Measurements from ENCODE around the gene KRT73.

Gene KRT73

DNA sequence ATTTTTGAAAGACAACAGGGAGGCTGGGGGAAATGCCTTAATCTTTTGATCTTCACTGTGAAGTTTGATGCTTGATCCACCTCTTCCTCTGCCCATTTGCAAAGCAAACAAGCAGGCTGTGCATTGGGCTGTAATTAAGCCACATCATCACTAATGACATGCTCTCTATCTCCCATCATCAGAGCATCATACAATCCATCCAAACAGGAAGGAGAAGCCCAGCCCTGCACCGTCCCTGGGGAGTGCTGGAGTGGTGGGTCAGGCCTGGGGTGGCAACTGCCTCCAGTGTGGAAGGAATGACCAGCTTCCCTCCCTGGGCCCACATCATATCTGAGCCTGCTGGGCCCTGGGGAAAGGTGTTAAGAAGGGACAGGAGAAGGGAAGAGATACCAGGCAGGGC is 37.9 kb downstream of the KRT73 start:
- TF ChIP-seq, protein P1, sequence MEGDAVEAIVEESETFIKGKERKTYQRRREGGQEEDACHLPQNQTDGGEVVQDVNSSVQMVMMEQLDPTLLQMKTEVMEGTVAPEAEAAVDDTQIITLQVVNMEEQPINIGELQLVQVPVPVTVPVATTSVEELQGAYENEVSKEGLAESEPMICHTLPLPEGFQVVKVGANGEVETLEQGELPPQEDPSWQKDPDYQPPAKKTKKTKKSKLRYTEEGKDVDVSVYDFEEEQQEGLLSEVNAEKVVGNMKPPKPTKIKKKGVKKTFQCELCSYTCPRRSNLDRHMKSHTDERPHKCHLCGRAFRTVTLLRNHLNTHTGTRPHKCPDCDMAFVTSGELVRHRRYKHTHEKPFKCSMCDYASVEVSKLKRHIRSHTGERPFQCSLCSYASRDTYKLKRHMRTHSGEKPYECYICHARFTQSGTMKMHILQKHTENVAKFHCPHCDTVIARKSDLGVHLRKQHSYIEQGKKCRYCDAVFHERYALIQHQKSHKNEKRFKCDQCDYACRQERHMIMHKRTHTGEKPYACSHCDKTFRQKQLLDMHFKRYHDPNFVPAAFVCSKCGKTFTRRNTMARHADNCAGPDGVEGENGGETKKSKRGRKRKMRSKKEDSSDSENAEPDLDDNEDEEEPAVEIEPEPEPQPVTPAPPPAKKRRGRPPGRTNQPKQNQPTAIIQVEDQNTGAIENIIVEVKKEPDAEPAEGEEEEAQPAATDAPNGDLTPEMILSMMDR (IDR thresholded peaks at IDR 0.05; ENCODE audit: low read depth, low read length) = no peak
- DNase-seq (ENCODE audit: extremely low read depth, low read depth) = no peak

DNA sequence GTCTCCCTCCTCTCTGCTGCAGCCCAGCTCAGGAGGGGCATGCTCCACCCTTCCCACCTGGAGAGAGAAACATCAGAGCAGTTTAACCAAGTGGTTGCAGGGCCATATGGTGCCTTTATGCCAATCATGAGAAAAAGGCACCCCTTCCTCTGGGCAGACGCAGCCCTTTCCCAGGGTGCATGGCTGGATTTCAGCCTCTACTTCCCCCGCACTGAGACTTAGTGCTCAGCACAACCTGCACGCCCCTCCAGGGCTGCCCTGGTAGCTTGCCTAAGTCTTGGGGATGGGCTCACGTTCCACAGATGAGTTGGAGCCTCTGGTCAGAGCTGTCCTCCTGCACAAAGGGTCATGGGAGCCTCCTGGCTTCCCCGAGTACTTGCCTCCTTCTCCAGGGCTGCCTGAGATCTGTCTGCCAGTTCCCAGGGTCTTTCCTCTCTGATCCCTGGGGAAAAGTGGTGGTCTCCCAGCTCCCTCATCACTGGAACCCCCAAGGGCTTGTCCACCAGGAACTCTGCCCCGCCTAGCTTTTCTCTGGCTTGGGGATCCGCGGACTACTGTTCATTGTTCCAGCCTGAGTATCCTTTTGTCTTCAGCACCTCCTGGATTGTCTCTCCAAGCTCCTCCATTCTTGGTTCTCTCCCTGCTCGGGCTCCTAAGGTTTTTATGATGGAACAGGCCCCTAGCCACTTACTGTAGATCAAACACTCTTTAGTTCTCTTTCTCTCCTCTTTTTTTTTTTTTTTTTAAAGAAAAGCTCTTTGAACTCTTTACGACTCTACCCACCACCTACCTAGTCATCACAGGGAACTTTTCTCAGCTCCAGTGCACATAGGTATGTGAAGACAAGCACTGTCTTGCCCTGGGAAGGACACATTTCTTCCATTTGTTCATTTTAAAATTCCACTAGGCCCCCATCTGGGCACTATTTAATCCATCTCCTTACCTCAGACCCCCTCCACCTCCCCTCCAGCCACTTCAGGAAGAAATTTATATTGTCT is 38.6 kb downstream of the KRT73 start:
- TF ChIP-seq, protein P1 (IDR thresholded peaks at IDR 0.05; ENCODE audit: low read depth, low read length) = no peak
- no peak for DNase-seq (ENCODE audit: extremely low read depth, low read depth)

DNA sequence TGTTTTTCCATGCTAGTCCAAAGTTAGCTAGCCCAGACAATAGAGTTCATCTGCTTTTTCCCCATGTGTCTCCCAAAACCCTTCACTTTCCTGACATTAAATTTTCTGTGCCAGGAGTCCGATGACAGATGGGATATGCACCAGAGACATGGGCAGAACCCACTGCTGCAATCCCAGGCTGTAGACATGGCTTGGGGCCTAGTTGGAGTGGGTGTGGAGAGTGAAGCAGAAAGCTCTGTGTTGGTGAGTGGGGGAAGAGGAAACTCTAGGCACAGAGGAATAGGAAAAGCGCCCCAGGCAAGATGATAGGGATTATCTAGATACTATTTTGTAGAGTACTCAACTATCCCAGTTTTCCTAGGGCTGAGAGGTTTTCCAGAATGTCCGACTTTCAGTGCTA is 39.9 kb downstream of the KRT73 start:
- DNase-seq (ENCODE audit: extremely low read depth, low read depth) = no peak
- TF ChIP-seq, protein P1 (IDR thresholded peaks at IDR 0.05; ENCODE audit: low read depth, low read length) = no peak

DNA sequence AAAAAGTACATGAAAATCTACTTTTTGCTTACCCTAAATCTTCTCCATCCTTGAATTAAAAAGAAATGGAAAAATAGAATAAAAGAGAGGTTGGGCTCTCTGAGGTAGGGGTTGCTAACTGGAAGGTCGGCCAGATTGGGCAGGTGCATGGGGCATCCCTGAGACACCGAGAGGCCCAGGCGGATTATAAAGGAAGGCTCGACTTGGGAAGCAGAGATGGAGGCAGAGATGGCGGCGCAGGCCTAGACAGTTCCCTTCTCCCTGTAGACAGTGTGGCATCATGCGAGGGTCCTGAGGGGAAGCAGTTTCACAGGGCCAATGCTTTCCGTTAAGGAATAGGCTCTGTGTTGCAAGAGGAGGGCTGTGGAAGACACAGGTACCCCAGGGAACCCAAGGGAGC is 41.0 kb downstream of the KRT73 start:
- no peak for DNase-seq (ENCODE audit: extremely low read depth, low read depth)
- TF ChIP-seq, protein P1 (IDR thresholded peaks at IDR 0.05; ENCODE audit: low read depth, low read length) = no peak

DNA sequence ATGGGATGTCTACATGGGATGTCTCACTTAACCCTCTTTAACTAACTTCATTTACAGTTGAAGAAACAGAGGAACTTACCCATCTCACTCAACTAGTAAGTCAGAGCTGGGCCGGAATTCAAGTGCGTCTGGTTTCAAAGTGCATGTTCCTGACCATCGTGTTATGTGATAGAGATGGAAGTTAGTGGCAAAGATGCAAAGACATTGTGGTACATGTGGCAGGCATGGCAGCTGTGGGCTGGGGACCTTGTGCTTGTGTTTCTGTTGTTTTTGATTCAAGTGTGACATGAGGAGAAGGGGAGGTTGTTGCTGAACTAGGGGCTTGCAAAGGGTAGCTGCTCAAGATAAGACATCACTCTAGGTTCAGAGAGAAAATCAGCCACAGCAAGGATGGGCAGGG is 42.4 kb downstream of the KRT73 start:
- TF ChIP-seq, protein P1 (IDR thresholded peaks at IDR 0.05; ENCODE audit: low read depth, low read length) = no peak
- no peak for DNase-seq (ENCODE audit: extremely low read depth, low read depth)

DNA sequence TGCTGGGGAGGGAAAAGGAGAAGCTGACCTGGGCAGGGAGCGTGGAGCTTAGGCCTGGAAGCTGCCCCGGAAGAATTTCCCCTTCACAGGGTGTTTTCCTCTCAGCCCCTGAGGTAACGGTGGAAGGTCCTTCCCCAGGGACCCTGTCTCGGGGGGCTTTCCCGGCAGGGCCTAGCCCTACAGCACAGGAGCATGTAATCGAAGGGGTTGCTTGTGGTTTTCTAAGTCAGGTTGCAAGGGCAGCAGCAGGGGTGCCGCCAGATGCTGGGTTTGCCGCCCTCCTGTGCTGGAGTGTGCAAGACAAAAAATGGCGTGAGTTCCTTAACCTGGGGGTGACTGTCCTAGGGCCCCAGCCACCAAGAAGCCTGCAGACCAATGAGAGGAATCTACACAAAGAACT is 43.1 kb downstream of the KRT73 start:
- no peak for DNase-seq (ENCODE audit: extremely low read depth, low read depth)
- TF ChIP-seq, protein P1 (IDR thresholded peaks at IDR 0.05; ENCODE audit: low read depth, low read length) = no peak

DNA sequence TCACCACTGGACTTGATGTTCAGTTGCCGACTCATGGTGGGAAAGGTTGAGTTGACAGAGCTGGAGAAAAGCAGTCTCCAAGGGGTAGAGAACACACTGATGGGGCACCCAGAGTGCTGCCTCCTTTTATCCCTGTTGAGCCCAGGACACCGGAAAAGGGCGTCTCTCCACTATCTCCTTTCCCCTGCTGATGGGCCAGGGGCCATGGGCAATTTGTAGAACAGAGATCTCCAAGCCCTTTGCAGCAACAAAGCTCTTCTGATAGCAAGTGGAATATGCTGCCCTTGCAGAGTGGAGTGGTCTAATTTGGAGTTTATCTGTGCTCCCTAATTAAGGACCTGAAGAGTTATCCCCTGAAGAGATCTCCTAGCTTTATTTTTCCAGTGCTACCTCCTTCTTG is 44.6 kb downstream of the KRT73 start, which contains the start of gene KRT74:
TSS of gene KRT74 (minus strand) at position 101 of the 400 bp plus-strand sequence. CDS start at position 35, 66 bp downstream.
- no peak for DNase-seq (ENCODE audit: extremely low read depth, low read depth)
- TF ChIP-seq, protein P1 (IDR thresholded peaks at IDR 0.05; ENCODE audit: low read depth, low read length) = no peak
